Effector memory CD8-positive, alpha-beta T cell (primary cell): ENCODE results near the gene STX3.
A peak's percentile ranks its signal among the peaks of the same experiment; 100 is the strongest.

Experiments used
- ATAC-seq: fragments of 150-1000 bp; cut with Tn5 transposase; replicated peaks from 2 replicates; pipeline ENCODE4 v1.10.0; 2021; ENCODE audit warnings: mild to moderate bottlenecking, moderate library complexity
- DNase-seq, 3 experiments: peaks; one replicate each; pipeline ENCODE4 v3.0.0; 2021
- H3K27ac Mint-ChIP-seq, 2 donors: one replicate each; pipeline ENCODE4 v1.8.0; 2022; ENCODE audit warnings: mild to moderate bottlenecking in 2 of 2, mixed read lengths in 2 of 2, moderate library complexity in 2 of 2
- H3K27me3 Mint-ChIP-seq, 2 donors: one replicate each; pipeline ENCODE4 v1.8.0; 2022; ENCODE audit warnings: mixed read lengths in 2 of 2
- H3K36me3 Mint-ChIP-seq: one replicate; pipeline ENCODE4 v1.8.0; 2022; ENCODE audit warnings: mild to moderate bottlenecking, moderate library complexity, mixed read lengths; ENCODE audit not compliant: insufficient read depth
- H3K4me1 Mint-ChIP-seq, 2 donors: one replicate each; pipeline ENCODE4 v1.8.0; 2022; ENCODE audit warnings: low read depth in 2 of 2, mixed read lengths in 2 of 2
- H3K4me3 Mint-ChIP-seq, 2 donors: one replicate each; pipeline ENCODE4 v1.8.0; 2022; ENCODE audit warnings: mild to moderate bottlenecking in 2 of 2, mixed read lengths in 2 of 2, moderate library complexity in 2 of 2
- H3K9me3 Mint-ChIP-seq, 2 donors: one replicate each; pipeline ENCODE4 v1.8.0; 2022; ENCODE audit warnings: mixed read lengths in 2 of 2
- total RNA-seq, 9 experiments: gene quantifications; one replicate each; lab custom pipeline; 2026; lab: John Stamatoyannopoulos, UW

The STX3 gene
- 12.8 to 39.1 (median 26.6) reads per million in 9 experiments for total RNA-seq

DNA sequence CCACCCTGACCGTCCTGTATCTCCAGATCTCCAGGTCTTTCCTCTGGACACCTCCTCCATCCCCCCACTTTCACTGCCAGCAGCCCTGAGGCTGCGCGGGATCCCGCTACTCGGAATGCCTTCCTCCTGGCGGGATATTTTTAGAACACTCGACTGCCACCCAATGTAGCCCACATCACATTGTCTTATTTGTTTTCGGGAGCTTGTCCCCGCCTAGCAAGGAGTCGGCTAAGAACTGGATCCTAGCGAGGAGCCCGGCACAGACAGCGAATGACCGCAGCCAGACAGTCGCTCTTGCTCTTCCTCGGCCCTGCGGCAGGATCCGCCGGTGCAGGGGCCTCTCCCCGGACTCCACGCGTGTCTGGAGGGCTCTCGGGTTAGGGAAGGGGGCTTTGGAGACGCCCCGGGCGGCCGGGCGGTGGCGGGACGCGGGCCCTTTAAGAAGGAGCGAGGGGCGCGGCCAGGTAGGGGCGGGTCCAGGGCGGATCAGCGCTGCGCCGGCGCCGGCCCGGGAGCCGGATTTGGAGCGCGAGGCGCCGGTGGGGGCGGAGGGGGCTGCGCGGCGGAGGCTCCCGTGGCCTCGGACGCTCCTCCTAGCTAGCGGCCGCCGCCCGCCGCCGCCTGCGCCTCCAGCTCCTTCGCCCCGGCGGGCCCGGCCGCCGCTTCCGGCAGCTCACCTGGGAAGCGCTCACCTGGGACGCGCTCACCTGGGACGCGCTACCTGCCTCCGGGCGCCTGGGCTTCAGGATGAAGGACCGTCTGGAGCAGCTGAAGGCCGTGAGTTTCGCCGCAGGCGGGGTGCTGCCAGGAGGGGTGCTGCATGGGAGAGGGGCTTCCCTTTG lies at the start of gene STX3:
TSS of gene STX3 (plus strand) at position 518 of the 842 bp plus-strand sequence. CDS start at position 748, 230 bp downstream.
- Mint-ChIP-seq H3K9me3 (no peaks in the 10 kb centered on the region), H3K36me3 (peaks cover 6% of the 10 kb centered on the region), H3K4me3 (peak within 1 kb of the TSS; percentile 91 to 96), H3K4me1 (peaks cover 29 to 37% of the 10 kb centered on the region in 2 donors), H3K27ac (peak within 1 kb of the TSS; percentile 86 to 92), H3K27me3 (peaks cover 0 to 9% of the 10 kb centered on the region in 2 donors)
- DNase-seq (peak; percentile 54 to 71 (median 65)), ATAC-seq (peak; percentile 89)

GRCh38 chr11:59706518-59707285 lies 48.5 kb upstream of the STX3 start:
- no peak overlapping the region for H3K27ac Mint-ChIP-seq

GRCh38 chr11:59707371-59707770 lies 47.8 kb upstream of the STX3 start:
- H3K9me3 Mint-ChIP-seq = no peaks in the 10 kb centered on the region
- H3K27me3 Mint-ChIP-seq = peaks cover 37 to 43% of the 10 kb centered on the region in 2 donors
- DNase-seq (no peak), ATAC-seq (no peak)
- H3K4me1 Mint-ChIP-seq = no peaks in the 10 kb centered on the region
- no peak overlapping the region for H3K27ac Mint-ChIP-seq
- H3K4me3 Mint-ChIP-seq = no peak overlapping the region
- no peaks in the 10 kb centered on the region for H3K36me3 Mint-ChIP-seq

More at GRCh38 chr11:59706518-59707285, 48.5 kb upstream of the STX3 start:
- H3K36me3 Mint-ChIP-seq = no peaks in the 10 kb centered on the region
- no peaks in the 10 kb centered on the region for H3K4me1 Mint-ChIP-seq
- peaks cover 44 to 49% of the 10 kb centered on the region in 2 donors for H3K27me3 Mint-ChIP-seq
- H3K9me3 Mint-ChIP-seq = no peaks in the 10 kb centered on the region
- H3K4me3 Mint-ChIP-seq = no peak overlapping the region
- ATAC-seq (no peak), DNase-seq (no peak)

GRCh38 chr11:59708537-59708936 lies 46.6 kb upstream of the STX3 start:
- Mint-ChIP-seq H3K27ac (no peak overlapping the region), H3K27me3 (peaks cover 46 to 52% of the 10 kb centered on the region in 2 donors), H3K36me3 (no peaks in the 10 kb centered on the region), H3K4me3 (no peak overlapping the region), H3K9me3 (no peaks in the 10 kb centered on the region), H3K4me1 (no peaks in the 10 kb centered on the region)
- no peak for DNase-seq
- ATAC-seq = no peak

GRCh38 chr11:59710136-59710847 lies 44.9 kb upstream of the STX3 start:
- no peaks in the 10 kb centered on the region for H3K36me3 Mint-ChIP-seq
- no peak overlapping the region for H3K4me3 Mint-ChIP-seq
- H3K27ac Mint-ChIP-seq = no peak overlapping the region
- H3K27me3 Mint-ChIP-seq = peaks cover 41 to 44% of the 10 kb centered on the region in 2 donors
- ATAC-seq = no peak
- H3K9me3 Mint-ChIP-seq = no peaks in the 10 kb centered on the region
- no peaks in the 10 kb centered on the region for H3K4me1 Mint-ChIP-seq
- DNase-seq = no peak

- ATAC-seq = no peak
- Mint-ChIP-seq H3K27ac (no peak within 1 kb of the TSS), H3K4me3 (no peak within 1 kb of the TSS), H3K36me3 (no peaks in the 10 kb centered on the region), H3K4me1 (no peaks in the 10 kb centered on the region), H3K9me3 (no peaks in the 10 kb centered on the region), H3K27me3 (peaks cover 35 to 42% of the 10 kb centered on the region in 2 donors)
- no peak for DNase-seq
These were observed 41.4 kb upstream of the STX3 start, which contains the start of gene OR10V1 for GRCh38 chr11:59713745-59714144. Gene OR10V1 (minus strand): TSS chr11:59713845. CDS start chr11:59713845, 0 bp downstream.

GRCh38 chr11:59716051-59716450 lies 39.1 kb upstream of the STX3 start:
- H3K27me3 Mint-ChIP-seq = peaks cover 32 to 58% of the 10 kb centered on the region in 2 donors
- H3K4me3 Mint-ChIP-seq = no peak overlapping the region
- ATAC-seq (no peak), DNase-seq (no peak)
- no peaks in the 10 kb centered on the region for H3K4me1 Mint-ChIP-seq
- no peak overlapping the region for H3K27ac Mint-ChIP-seq
- H3K36me3 Mint-ChIP-seq = no peaks in the 10 kb centered on the region
- H3K9me3 Mint-ChIP-seq = no peaks in the 10 kb centered on the region

DNA sequence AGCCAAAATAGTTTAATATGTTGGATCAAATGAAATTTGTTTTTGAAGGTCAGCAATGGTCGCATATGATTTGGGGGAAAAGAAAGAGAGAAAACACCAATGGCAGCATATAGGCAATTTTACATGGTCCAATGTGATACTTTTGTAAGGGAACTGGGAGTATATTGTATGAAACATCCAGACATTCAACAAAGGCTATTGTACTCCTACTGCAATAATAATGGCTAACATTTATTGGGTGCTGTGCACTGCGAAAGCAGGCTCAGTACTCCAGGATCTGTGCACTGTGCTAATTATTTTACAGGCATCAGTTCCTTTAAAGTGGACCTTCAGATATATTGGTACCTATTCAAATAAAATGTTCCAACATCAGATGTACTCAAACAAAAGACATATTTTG lies 35.6 kb upstream of the STX3 start:
- H3K27me3 Mint-ChIP-seq = peaks cover 35 to 62% of the 10 kb centered on the region in 2 donors
- H3K4me1 Mint-ChIP-seq = no peaks in the 10 kb centered on the region
- H3K27ac Mint-ChIP-seq = no peak overlapping the region
- ATAC-seq (no peak), DNase-seq (no peak)
- H3K36me3 Mint-ChIP-seq = no peaks in the 10 kb centered on the region
- H3K9me3 Mint-ChIP-seq = no peaks in the 10 kb centered on the region
- H3K4me3 Mint-ChIP-seq = no peak overlapping the region

- H3K36me3 Mint-ChIP-seq = no peaks in the 10 kb centered on the region
- H3K4me1 Mint-ChIP-seq = peaks cover 5 to 10% of the 10 kb centered on the region in 2 donors
- H3K4me3 Mint-ChIP-seq = no peak overlapping the region
- no peaks in the 10 kb centered on the region for H3K9me3 Mint-ChIP-seq
- DNase-seq = no peak
- H3K27ac Mint-ChIP-seq = no peak overlapping the region
- peaks cover 15 to 29% of the 10 kb centered on the region in 2 donors for H3K27me3 Mint-ChIP-seq
- no peak for ATAC-seq
These were observed 31.1 kb upstream of the STX3 start for GRCh38 chr11:59724066-59724465.

DNA sequence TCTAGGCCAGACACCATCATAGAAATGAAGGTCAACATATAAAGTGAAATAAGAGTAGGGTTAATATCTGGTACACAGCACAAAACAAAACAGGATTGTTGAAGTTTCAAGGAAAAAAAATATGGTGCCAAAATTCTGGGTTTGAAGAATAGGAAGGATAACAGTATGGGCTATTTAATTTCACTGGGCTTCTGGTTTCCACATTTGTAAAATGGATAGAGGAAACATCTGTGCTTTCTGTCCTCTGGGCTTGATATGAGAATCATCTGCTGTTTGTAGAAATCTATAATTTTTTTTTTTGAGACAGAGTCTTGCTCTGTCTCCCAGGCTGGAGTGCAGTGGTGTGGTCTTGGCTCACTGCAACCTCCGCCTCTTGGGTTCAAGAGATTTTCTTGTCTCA lies 27.8 kb upstream of the STX3 start:
- Mint-ChIP-seq H3K9me3 (no peaks in the 10 kb centered on the region), H3K4me3 (no peak overlapping the region), H3K27ac (no peak overlapping the region), H3K27me3 (peaks cover 7 to 8% of the 10 kb centered on the region in 2 donors), H3K4me1 (peaks cover 7 to 11% of the 10 kb centered on the region in 2 donors), H3K36me3 (no peaks in the 10 kb centered on the region)
- ATAC-seq (no peak), DNase-seq (no peak)

GRCh38 chr11:59728154-59728553 lies 27.0 kb upstream of the STX3 start:
- Mint-ChIP-seq H3K4me3 (no peak overlapping the region), H3K4me1 (peaks cover 7 to 11% of the 10 kb centered on the region in 2 donors), H3K36me3 (no peaks in the 10 kb centered on the region), H3K9me3 (no peaks in the 10 kb centered on the region), H3K27me3 (peaks cover under 1 to 7% of the 10 kb centered on the region in 2 donors), H3K27ac (peak overlapping the region in 1 of 2 donors; percentile 84)
- ATAC-seq (no peak), DNase-seq (no peak)

GRCh38 chr11:59728913-59729312 lies 26.3 kb upstream of the STX3 start:
- Mint-ChIP-seq H3K36me3 (no peaks in the 10 kb centered on the region), H3K27me3 (peaks cover 0 to under 1% of the 10 kb centered on the region in 2 donors), H3K4me1 (peaks cover 7 to 11% of the 10 kb centered on the region in 2 donors), H3K9me3 (no peaks in the 10 kb centered on the region), H3K4me3 (no peak overlapping the region), H3K27ac (peak overlapping the region; percentile 4 to 84)
- peak; percentile 95 for ATAC-seq
- DNase-seq = peak; percentile 3 to 13 (median 12)

DNA sequence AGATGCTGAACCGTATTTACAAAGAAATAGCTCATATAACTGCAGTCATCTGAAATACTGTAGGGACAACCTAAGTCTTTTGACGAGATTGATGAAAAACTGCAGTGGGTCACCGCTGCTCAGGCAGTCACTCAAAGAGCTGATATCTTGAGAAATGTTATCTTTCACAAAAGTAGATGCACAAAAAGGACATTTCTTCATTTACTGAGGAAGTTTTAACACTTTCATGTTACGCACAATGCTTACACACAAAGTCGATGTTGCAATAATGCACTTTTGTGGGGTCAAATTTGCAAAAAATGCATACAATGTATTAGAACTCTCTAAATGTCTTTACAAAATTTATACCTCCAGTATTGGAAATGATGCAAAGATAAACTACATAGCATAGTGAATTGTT lies 25.3 kb upstream of the STX3 start:
- no peaks in the 10 kb centered on the region for H3K27me3 Mint-ChIP-seq
- no peak overlapping the region for H3K27ac Mint-ChIP-seq
- H3K36me3 Mint-ChIP-seq = no peaks in the 10 kb centered on the region
- H3K9me3 Mint-ChIP-seq = no peaks in the 10 kb centered on the region
- peaks cover 7 to 11% of the 10 kb centered on the region in 2 donors for H3K4me1 Mint-ChIP-seq
- ATAC-seq = no peak
- H3K4me3 Mint-ChIP-seq = no peak overlapping the region
- no peak for DNase-seq
